ENCODE data around the gene PPP4C.

DNA sequence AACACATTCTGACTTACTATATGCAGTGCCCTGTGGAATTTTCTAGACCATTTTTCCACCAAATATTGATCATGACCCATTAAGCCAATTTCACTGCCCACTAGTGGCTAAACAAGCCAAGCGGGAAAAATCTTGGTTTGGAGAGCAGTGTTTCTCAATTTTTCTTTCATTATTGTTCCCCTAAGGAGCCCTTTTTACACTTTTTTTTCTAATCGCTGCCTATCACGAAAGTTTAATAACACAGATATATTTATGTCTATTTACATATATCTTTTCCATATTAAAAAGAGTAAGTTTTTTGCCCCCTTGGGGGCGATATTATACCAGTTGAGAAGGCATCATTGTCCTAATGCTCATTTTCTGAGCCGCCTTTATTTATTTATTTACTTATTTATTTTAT is 34.0 kb upstream of the PPP4C start:
- TF ChIP-seq, protein P1, sequence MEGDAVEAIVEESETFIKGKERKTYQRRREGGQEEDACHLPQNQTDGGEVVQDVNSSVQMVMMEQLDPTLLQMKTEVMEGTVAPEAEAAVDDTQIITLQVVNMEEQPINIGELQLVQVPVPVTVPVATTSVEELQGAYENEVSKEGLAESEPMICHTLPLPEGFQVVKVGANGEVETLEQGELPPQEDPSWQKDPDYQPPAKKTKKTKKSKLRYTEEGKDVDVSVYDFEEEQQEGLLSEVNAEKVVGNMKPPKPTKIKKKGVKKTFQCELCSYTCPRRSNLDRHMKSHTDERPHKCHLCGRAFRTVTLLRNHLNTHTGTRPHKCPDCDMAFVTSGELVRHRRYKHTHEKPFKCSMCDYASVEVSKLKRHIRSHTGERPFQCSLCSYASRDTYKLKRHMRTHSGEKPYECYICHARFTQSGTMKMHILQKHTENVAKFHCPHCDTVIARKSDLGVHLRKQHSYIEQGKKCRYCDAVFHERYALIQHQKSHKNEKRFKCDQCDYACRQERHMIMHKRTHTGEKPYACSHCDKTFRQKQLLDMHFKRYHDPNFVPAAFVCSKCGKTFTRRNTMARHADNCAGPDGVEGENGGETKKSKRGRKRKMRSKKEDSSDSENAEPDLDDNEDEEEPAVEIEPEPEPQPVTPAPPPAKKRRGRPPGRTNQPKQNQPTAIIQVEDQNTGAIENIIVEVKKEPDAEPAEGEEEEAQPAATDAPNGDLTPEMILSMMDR (conservative IDR thresholded peaks at IDR 0.05; ENCODE audit: low read depth, low read length), result peak; percentile 52
- TF ChIP-seq EZH2 (IDR thresholded peaks at IDR 0.05; ENCODE audit: low read length, unreplicated experiment) (no peak), EZH2phosphoT487 (IDR thresholded peaks at IDR 0.05; ENCODE audit: borderline replicate concordance, low read length) (no peak)
